Activated gamma-delta T cell treated with Interleukin-2 at 50 U/mL for 16 hours (primary cell): Measurements from ENCODE around the gene TMEM54.

ENCODE experiments used
- DNase-seq: peaks from one replicate; pipeline ENCODE4 v3.0.0-alpha.2; 2020

TMEM54 gene

DNA sequence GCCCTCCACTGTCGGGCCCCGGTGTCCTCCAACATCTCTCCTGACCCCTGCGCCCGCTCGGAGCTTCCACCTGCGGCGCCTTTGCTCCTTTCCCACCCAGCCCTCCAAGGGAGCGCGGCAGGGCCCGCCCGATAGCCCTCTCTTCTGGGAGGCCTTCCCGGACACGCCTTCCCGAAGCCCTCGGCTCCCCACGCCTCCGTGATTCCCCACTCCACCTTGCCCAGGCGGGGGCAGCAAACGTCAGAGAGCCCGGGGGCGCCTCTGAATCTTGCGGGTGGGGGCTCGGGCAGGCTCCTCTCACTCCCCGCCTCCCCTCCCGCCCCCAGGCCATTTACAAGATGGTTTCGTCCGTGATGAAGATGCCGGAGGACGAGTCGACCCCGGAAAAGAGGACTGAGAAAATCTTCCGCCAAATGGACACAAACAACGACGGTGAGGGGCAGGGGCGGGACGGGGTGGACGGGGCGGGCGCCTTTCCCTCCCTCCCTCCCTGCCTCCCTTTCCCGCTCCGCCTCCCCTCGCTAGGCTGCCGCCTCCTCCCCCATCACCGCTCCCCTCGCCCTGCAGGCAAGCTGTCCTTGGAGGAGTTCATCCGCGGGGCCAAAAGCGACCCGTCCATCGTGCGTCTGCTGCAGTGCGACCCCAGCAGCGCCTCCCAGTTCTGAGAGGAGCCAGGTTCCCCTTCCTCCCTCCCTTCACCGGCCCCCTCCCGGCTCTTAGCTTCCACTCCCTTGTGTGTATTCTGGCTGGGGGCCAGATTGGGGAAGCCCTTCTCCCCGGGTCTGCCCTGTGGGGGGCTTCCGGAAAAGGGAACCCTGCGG, 7.8 kb downstream of the TMEM54 start:
- DNase-seq, result no peak

DNA sequence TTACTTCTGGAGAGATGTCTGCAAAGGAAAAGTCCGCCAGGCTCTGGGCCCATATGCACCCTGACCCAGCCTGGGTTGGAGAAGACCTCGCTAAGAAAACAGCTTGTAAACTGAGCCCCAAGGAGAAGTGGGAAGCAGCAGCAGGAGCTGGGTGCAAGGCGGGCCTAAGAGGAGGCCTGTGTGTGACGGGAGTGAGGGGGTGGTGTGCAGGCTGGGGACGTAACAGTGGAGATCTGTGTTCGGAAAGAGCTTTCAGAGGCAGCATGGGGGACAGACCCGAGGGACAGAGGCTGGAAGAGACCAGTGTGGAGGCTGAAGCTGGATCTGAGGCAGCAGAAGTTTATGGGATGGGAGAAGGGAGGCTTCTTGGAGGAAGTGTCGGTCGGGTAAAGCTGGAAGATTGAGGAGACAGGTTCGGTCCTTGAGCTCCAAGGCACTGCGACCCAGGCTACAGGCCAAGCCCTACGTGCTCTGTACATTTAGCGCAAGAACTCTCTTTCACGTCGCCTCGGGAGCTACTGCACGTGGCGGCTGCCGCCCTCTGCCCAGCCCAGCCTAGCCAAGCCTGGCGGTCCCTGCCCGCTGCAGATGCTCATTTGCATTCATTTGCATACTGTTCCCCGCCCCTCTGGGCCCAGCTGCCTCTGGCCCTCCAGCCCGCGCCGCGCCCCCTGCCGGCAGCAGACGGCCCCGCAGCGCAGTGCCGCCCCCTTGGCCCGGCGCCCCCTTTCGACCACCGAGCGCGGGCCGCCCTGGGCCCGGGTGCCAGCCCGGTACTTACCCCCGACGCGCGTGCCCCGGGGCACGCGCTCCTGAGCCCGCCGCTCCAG, 8.6 kb downstream of the TMEM54 start:
- no peak for DNase-seq

GRCh38 chr1:32891630-32892029, 9.6 kb downstream of the TMEM54 start:
- DNase-seq, result no peak

- no peak for DNase-seq
Measured at GRCh38 chr1:32891241-32891570, 10.0 kb downstream of the TMEM54 start.

DNA sequence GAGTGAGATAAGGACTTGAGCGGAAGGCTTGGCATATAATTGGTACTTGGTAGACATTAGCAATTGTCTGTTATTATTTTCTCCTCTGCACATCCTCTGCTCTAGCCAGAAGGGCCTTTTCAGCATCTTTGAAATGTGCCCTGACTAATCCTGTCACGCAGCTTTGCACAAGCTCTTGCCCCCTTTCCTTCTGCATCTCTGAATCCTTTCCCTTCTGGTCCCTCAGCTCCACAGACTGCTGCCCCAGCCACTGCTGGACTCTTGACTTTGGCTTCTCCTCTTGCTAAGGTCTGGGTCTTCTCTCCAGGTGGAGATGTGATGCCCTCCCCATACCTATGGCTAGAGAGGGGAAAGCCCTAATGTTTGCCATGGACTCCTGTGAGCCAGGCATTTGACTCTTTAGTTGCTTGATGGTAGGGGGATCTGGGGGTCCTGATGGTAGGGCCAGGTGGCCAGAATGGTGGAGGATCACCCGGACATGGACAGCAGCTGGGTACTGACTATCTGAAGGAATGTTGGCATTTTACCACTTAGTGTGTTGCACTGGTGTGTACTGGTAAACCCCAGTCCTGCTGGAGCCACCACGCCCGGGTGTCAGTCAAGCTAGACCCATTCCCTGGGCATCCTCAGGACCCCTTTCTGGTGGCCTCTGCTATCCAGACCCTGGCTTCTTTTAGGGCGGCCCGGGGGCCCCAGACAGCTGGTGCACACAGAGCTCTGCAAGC, 10.5 kb downstream of the TMEM54 start:
- no peak for DNase-seq

DNA sequence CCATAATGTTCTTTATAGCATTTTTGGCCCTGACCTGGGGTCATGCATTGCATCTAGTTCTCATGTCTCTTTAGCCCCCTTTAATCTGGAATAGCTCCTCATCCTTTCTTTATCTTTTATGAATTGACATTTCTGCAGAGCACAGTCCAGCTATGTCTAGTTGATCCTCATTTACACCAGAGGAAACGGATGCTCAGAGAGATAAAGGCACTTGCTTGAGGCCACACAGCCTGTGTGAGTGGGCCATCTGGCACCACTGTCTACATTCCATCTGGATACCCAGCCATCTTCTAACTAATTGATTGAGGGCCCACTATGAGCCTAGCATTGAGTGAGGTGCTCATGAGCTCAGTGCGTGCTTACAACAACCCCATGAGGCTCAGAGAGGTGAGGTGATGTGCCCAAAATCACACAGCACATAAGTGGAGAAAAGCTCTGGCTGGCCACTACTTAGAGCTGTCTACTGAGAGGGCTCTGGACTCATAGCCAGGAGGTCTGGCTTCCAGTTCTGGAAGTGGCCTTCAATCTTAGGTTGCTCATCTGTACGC, 11.4 kb downstream of the TMEM54 start:
- no peak for DNase-seq

DNA sequence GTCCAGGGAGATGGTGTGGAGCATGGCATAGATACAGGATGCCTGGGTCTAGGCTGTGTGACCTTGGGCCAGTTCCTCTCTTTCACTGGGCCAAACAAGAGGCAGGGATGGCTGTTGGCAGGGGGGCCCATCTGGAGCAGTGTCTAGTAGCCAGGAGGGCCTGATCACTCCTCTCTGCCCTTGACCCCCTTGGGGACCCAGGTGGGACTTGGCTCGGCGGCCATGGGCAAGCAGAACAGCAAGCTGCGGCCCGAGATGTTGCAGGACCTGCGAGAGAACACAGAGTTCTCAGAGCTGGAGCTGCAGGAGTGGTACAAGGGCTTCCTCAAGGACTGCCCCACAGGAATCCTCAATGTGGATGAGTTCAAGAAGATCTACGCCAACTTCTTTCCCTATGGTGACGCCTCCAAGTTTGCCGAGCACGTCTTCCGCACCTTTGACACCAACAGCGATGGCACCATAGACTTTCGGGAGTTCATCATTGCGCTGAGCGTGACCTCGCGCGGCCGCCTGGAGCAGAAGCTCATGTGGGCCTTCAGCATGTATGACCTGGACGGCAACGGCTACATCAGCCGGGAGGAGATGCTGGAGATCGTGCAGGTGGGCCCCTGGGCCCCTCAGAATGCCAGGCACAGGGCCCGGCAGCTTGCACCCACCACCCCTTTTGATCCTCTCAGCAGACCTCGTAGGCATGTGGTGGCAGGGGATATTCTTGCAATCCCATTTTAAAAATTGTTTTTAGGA, 12.3 kb downstream of the TMEM54 start:
- no peak for DNase-seq

GRCh38 chr1:32888134-32888533, 13.1 kb downstream of the TMEM54 start:
- no peak for DNase-seq

DNA sequence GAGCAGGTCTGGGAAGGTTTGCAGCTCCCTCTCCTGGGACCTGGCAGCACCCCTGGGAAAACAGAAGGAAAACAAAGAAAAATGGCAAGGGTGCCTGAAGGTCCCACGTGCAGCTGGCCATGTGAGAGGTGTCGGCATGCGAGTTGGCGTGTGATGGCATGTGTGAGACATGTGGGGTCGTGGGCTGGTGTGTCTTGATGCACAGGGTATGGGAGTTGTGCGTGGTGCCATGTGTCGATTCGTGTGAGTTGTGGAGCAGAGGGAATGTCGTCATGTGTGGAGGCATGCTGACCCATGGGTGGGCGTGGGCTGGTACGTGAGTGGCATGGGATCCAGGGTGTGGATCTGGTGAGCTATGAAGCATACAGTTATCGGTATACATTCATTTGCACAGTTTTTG, 13.6 kb downstream of the TMEM54 start:
- DNase-seq, result no peak

DNA sequence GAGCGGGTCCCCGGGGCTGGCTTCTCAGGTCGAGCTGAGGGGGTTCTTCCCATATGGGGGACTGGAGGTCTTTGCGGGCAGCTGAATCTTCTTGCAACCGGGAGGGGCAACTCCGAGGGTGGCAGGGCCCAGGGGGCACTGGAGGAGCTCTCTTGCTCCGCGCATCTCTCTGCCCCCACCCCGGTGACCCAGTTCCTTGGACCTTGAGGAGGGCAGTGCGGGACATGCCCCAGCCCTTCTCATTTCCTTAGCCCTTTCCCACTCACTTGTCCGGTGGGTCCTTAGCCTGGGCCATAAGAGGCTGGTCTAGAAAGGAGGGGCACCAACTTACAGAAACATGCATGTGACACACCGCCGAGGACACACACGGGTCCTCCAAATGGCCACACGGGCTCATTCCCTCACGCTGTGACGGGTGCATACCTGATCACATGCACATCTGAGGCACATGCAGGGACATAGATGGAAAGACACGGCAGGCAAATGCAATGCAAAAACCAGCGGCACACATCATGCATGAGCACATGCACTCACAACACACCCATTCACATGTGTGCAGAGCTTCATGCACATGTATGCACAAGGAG, 14.3 kb downstream of the TMEM54 start:
- DNase-seq, result no peak

DNA sequence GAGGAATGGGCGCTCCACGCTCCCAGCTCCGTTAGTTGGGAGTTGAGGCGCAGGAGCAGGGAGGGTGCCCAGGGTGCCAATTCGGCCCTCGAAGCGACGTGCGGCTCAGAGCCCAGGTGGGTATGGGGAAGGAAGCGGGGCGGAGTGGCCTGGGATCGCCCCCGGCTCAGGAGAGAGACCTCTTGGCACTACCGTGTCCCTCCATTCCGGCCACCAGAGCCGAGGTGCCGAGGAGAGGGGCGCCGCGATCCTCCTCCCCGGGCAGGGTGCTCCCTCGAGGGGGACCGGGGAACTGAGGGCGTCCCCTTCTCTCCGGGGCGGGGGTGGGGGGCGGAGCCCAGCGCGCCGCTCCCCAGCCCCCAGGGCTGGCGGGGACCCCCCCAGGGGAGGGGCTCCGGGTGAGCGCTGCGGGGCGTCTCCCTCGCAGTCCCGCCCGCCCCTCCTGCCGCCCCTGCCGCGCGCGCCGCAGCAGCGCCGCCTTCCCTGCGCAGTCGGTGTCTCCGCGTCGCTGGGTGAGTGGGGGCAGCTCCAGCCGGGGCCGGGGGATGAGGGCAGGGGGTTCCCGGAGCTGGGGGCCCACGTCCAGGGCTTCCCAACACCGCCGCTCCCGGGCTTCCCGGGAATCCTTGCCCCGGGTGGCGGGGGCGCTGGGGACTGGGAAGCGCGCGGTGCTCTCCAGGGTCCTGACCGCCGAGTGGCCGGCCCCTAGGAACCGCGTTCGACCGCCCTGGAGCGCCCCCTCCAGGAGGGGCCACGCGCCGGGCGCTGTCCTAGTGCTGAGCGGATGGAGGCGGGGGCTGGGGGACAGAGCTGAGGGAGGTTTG, 15.0 kb downstream of the TMEM54 start, which contains the start of gene HPCA:
TSS of gene HPCA (plus strand) at position 488 of the 824 bp plus-strand sequence. CDS start 2,408 bp downstream, outside the sequence.
- DNase-seq, result no peak

DNA sequence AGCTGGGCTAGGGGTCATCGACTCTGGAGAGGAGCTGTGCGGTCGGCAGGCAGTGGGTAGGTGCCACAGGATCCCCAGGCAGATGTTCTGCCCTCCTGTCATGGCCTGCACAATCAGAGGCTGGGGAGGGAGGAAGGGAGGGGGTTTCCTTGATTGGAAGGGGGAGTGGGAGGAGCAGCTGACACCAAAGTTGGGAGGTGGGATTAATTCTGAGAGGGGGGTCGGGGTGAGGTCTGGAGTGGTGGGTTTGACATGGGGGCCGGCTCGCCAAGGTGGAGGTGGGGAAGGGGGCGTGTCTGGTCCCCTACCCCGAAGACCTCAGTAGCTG, 15.5 kb downstream of the TMEM54 start:
- DNase-seq, result no peak

- DNase-seq, result no peak
Measured at GRCh38 chr1:32884726-32885125, 16.5 kb downstream of the TMEM54 start.

- DNase-seq, result no peak
Measured at GRCh38 chr1:32884032-32884372, 17.2 kb downstream of the TMEM54 start.

- no peak for DNase-seq
Measured at GRCh38 chr1:32883338-32884031, 17.7 kb downstream of the TMEM54 start.

DNA sequence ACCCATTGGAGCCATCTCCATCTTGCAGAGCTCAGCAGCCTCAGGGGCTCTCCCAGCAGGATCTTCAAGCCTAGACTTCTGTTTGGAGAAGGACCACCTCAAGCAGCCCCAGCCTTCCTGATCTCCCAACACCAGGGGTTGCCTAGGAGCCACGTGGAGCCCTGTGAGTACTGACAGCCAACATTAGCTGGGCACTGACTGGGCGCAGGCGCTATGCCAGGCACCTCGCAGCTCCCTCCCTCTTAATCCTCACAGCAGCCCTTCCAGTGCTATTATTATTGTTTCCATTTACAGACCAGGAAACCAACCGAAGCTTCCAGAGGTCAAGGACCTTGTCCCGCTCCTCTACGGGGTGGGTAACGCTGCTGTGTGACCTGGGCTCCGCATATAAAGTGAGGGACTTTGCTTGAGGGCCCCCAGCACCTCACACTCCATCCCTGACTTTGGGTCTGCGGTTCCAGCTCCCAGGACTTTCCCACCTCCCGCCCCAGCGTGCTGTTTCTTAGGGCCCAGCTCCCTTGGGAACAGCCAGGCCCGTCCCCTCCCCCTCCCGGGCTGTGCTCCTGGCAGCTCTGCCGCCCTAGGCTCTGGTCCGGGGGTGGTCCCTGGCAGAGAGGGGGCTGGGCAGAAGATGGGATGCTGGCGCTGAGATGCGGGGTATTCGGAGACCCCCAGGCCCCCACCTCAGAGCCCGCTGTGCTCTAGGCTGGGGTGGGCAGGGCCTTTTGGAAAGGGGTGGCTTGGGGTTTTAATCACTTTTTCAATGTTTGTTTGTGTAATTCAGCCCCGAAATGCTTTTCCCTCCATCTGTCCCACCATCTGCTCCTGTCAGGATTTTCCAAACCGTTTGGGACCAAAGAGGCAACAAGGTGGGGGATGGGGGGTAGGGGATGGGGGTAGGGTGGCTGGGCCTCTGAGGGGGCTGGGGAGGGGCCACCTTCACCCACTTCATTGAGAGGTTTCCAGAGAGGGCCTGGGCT, 19.0 kb downstream of the TMEM54 start:
- DNase-seq, result no peak

DNA sequence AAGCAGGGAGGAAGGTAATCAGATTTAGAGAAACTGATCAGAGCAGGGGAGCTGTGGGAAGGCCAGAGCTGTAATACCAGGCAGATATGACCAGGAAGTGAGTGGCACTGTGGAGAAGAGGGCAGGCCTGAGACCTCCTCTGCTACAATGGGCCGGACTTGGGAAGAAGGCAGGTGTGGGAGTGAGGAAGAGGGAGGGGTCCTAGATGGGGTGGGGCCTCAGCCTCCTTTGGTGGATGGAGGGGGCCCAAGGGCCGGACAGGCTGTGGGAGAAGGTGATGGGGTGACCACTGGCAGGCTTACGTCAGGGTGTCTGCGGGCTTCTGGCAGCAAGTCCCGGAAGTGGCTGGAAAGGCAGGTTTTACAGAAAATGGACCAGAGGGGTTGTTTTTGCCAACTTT, 19.9 kb downstream of the TMEM54 start:
- DNase-seq, result no peak

- no peak for DNase-seq
Measured at GRCh38 chr1:32878637-32879041, 22.6 kb downstream of the TMEM54 start.

DNA sequence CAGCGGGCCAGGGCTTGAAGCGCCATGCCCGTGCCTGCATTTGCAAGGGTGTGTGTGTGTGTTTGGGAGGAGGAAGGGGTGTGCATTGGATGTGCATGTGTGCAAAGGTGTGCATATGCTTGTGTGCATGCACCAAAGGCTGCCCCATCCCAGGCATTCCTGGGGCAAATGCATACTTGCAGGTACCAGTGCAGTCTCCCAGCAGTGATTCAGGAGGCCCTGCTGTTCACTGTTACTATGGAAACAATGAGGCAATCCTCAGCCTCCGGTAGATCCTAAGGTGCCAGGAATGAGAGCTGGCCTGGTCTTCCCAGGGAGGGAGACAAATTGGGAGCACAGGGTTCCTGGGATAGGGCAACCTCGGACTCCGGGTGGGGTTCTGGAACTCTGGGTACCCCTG, 23.0 kb downstream of the TMEM54 start:
- no peak for DNase-seq
